ENCODE data around the gene AFG1L.
"Not testable (repeated sequence)": the region's sequence is repeated elsewhere in the genome, so short reads cannot be mapped to it uniquely, and the experiment has no call there.

The AFG1L gene

GRCh38 chr6:108368431-108369030, 73.7 kb downstream of the AFG1L start:
- H3K9ac ChIP-seq (ENCODE audit: low read depth, low read length), result no peak overlapping the region
- H3K36me3 ChIP-seq (ENCODE audit: insufficient read depth, low read length), result no peaks in the 10 kb centered on the region
- no peak overlapping the region for H3K4me3 ChIP-seq (ENCODE audit: low read length)
- no peaks in the 10 kb centered on the region for H3K9me3 ChIP-seq (replicated peaks; ENCODE audit: low read length)
- H3K4me1 ChIP-seq (ENCODE audit: control insufficient read depth, insufficient read depth, low read length), result no peaks in the 10 kb centered on the region
- no peak overlapping the region for H3K4me2 ChIP-seq (ENCODE audit: low read length)
- H3K27me3 ChIP-seq (ENCODE audit: control insufficient read depth, insufficient read depth, low read length), result no peaks in the 10 kb centered on the region

GRCh38 chr6:108380876-108381275, 86.0 kb downstream of the AFG1L start:
- Histone ChIP-seq H3K36me3 (ENCODE audit: insufficient read depth, low read length) (no peaks in the 10 kb centered on the region), H3K4me1 (ENCODE audit: control insufficient read depth, insufficient read depth, low read length) (no peaks in the 10 kb centered on the region), H3K9me3 (replicated peaks; ENCODE audit: low read length) (no peaks in the 10 kb centered on the region), H3K27me3 (ENCODE audit: control insufficient read depth, insufficient read depth, low read length) (no peaks in the 10 kb centered on the region), H3K4me2 (ENCODE audit: low read length) (no peak overlapping the region), H3K4me3 (ENCODE audit: low read length) (no peak overlapping the region), H3K9ac (ENCODE audit: low read depth, low read length) (no peak overlapping the region)

GRCh38 chr6:108383981-108384380, 89.1 kb downstream of the AFG1L start:
- Histone ChIP-seq H3K4me1 (ENCODE audit: control insufficient read depth, insufficient read depth, low read length) (no peaks in the 10 kb centered on the region), H3K9me3 (replicated peaks; ENCODE audit: low read length) (no peaks in the 10 kb centered on the region), H3K4me3 (ENCODE audit: low read length) (no peak overlapping the region), H3K9ac (ENCODE audit: low read depth, low read length) (no peak overlapping the region), H3K27me3 (ENCODE audit: control insufficient read depth, insufficient read depth, low read length) (no peaks in the 10 kb centered on the region), H3K4me2 (ENCODE audit: low read length) (no peak overlapping the region), H3K36me3 (ENCODE audit: insufficient read depth, low read length) (no peaks in the 10 kb centered on the region)

- not testable (repeated sequence) for H3K27me3 ChIP-seq (ENCODE audit: control insufficient read depth, insufficient read depth, low read length); H3K36me3 ChIP-seq (ENCODE audit: insufficient read depth, low read length); H3K9me3 ChIP-seq (replicated peaks; ENCODE audit: low read length); H3K4me2 ChIP-seq (ENCODE audit: low read length); H3K9ac ChIP-seq (ENCODE audit: low read depth, low read length); H3K4me1 ChIP-seq (ENCODE audit: control insufficient read depth, insufficient read depth, low read length); H3K4me3 ChIP-seq (ENCODE audit: low read length)
Measured at GRCh38 chr6:108389190-108389589, 94.3 kb downstream of the AFG1L start.

- H3K9ac ChIP-seq (ENCODE audit: low read depth, low read length), result no peak overlapping the region
- H3K4me2 ChIP-seq (ENCODE audit: low read length), result no peak overlapping the region
- H3K9me3 ChIP-seq (replicated peaks; ENCODE audit: low read length), result no peaks in the 10 kb centered on the region
- H3K4me3 ChIP-seq (ENCODE audit: low read length), result no peak overlapping the region
- no peaks in the 10 kb centered on the region for H3K36me3 ChIP-seq (ENCODE audit: insufficient read depth, low read length)
- H3K4me1 ChIP-seq (ENCODE audit: control insufficient read depth, insufficient read depth, low read length), result no peaks in the 10 kb centered on the region
- no peaks in the 10 kb centered on the region for H3K27me3 ChIP-seq (ENCODE audit: control insufficient read depth, insufficient read depth, low read length)
Measured at GRCh38 chr6:108395297-108395696, 100.4 kb downstream of the AFG1L start.

GRCh38 chr6:108403236-108403635, 108.4 kb downstream of the AFG1L start:
- no peaks in the 10 kb centered on the region for H3K27me3 ChIP-seq (ENCODE audit: control insufficient read depth, insufficient read depth, low read length)
- H3K9me3 ChIP-seq (replicated peaks; ENCODE audit: low read length), result no peaks in the 10 kb centered on the region
- no peak overlapping the region for H3K4me3 ChIP-seq (ENCODE audit: low read length)
- H3K9ac ChIP-seq (ENCODE audit: low read depth, low read length), result no peak overlapping the region
- no peaks in the 10 kb centered on the region for H3K4me1 ChIP-seq (ENCODE audit: control insufficient read depth, insufficient read depth, low read length)
- no peaks in the 10 kb centered on the region for H3K36me3 ChIP-seq (ENCODE audit: insufficient read depth, low read length)
- H3K4me2 ChIP-seq (ENCODE audit: low read length), result no peak overlapping the region

GRCh38 chr6:108406943-108407342, 112.1 kb downstream of the AFG1L start:
- no peaks in the 10 kb centered on the region for H3K9me3 ChIP-seq (replicated peaks; ENCODE audit: low read length)
- no peak overlapping the region for H3K4me2 ChIP-seq (ENCODE audit: low read length)
- H3K9ac ChIP-seq (ENCODE audit: low read depth, low read length), result no peak overlapping the region
- H3K36me3 ChIP-seq (ENCODE audit: insufficient read depth, low read length), result no peaks in the 10 kb centered on the region
- H3K27me3 ChIP-seq (ENCODE audit: control insufficient read depth, insufficient read depth, low read length), result no peaks in the 10 kb centered on the region
- no peaks in the 10 kb centered on the region for H3K4me1 ChIP-seq (ENCODE audit: control insufficient read depth, insufficient read depth, low read length)
- H3K4me3 ChIP-seq (ENCODE audit: low read length), result no peak overlapping the region

GRCh38 chr6:108407904-108408827, 113.3 kb downstream of the AFG1L start:
- no peaks in the 10 kb centered on the region for H3K27me3 ChIP-seq (ENCODE audit: control insufficient read depth, insufficient read depth, low read length)
- no peaks in the 10 kb centered on the region for H3K9me3 ChIP-seq (replicated peaks; ENCODE audit: low read length)
- no peak overlapping the region for H3K4me2 ChIP-seq (ENCODE audit: low read length)
- H3K9ac ChIP-seq (ENCODE audit: low read depth, low read length), result no peak overlapping the region
- no peaks in the 10 kb centered on the region for H3K36me3 ChIP-seq (ENCODE audit: insufficient read depth, low read length)
- H3K4me3 ChIP-seq (ENCODE audit: low read length), result no peak overlapping the region
- no peaks in the 10 kb centered on the region for H3K4me1 ChIP-seq (ENCODE audit: control insufficient read depth, insufficient read depth, low read length)

GRCh38 chr6:108408861-108409260, 114.0 kb downstream of the AFG1L start:
- Histone ChIP-seq H3K4me3 (ENCODE audit: low read length) (no peak overlapping the region), H3K36me3 (ENCODE audit: insufficient read depth, low read length) (no peaks in the 10 kb centered on the region), H3K4me1 (ENCODE audit: control insufficient read depth, insufficient read depth, low read length) (no peaks in the 10 kb centered on the region), H3K9ac (ENCODE audit: low read depth, low read length) (no peak overlapping the region), H3K9me3 (replicated peaks; ENCODE audit: low read length) (no peaks in the 10 kb centered on the region), H3K4me2 (ENCODE audit: low read length) (no peak overlapping the region), H3K27me3 (ENCODE audit: control insufficient read depth, insufficient read depth, low read length) (no peaks in the 10 kb centered on the region)

- H3K9me3 ChIP-seq (replicated peaks; ENCODE audit: low read length); H3K27me3 ChIP-seq (ENCODE audit: control insufficient read depth, insufficient read depth, low read length); H3K4me2 ChIP-seq (ENCODE audit: low read length); H3K4me1 ChIP-seq (ENCODE audit: control insufficient read depth, insufficient read depth, low read length); H3K36me3 ChIP-seq (ENCODE audit: insufficient read depth, low read length); H3K4me3 ChIP-seq (ENCODE audit: low read length); H3K9ac ChIP-seq (ENCODE audit: low read depth, low read length): not testable (repeated sequence)
Measured at GRCh38 chr6:108416047-108416833, 121.4 kb downstream of the AFG1L start.

- no peak overlapping the region for H3K4me3 ChIP-seq (ENCODE audit: low read length)
- no peaks in the 10 kb centered on the region for H3K36me3 ChIP-seq (ENCODE audit: insufficient read depth, low read length)
- H3K9ac ChIP-seq (ENCODE audit: low read depth, low read length), result no peak overlapping the region
- no peaks in the 10 kb centered on the region for H3K9me3 ChIP-seq (replicated peaks; ENCODE audit: low read length)
- no peaks in the 10 kb centered on the region for H3K27me3 ChIP-seq (ENCODE audit: control insufficient read depth, insufficient read depth, low read length)
- H3K4me2 ChIP-seq (ENCODE audit: low read length), result no peak overlapping the region
- H3K4me1 ChIP-seq (ENCODE audit: control insufficient read depth, insufficient read depth, low read length), result no peaks in the 10 kb centered on the region
Measured at GRCh38 chr6:108417027-108417426, 122.2 kb downstream of the AFG1L start.
